ENCODE data around the gene PANK2.

- no peak for TF ChIP-seq CTCF (IDR thresholded peaks at IDR 0.05)
- no peak for TF ChIP-seq POLR2A (IDR thresholded peaks at IDR 0.05)
Observed at GRCh38 chr20:3875378-3875974, 13.7 kb upstream of the PANK2 start.

All from testis (tissue), 2 donors.